Measurements from ENCODE around the gene ETV5.
"Not testable (repeated sequence)": the region's sequence is repeated elsewhere in the genome, so short reads cannot be mapped to it uniquely, and the experiment has no call there.

Gene ETV5

DNA sequence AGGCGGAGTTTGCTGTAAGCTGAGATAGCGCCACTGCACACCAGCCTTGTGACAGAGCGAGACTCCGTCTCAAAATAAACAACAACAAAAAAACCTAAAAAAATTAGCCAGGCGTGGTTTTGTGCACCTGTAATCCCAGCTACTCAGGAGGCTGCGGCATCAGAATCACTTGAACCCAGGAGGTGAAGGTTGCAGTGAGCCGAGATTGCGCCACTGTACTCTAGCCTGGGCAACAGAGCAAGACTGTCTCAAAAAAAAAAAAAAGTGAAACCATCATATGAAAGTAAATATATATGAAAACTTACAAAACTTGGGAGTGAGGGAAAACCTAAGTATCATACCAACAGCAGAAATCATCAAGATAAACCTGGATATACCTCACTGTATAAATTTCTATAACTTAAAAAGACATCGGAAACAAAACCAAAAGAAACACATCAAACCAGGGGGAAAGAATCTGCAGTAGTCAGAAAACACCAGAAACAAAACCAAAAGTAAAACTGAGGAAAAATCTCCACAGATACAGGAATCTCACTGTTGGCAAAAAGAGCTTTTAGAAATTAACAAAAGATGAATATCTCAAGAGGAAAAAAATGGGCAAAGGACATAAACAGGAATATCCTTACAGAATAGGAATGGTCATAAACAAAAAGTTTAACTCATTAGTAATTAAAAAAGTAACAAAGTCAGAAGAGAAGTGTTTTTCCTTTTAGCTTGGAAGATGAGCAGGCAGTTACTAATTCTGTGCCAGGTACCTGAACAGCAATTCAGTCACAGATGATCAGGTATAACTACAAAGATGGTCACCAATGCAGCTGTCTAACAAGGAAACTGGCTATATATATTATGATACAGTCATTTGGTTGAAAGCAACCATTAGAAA is 41.3 kb downstream of the ETV5 start:
- no peak for DNase-seq (ENCODE audit: low read depth in 2 of 2)

DNA sequence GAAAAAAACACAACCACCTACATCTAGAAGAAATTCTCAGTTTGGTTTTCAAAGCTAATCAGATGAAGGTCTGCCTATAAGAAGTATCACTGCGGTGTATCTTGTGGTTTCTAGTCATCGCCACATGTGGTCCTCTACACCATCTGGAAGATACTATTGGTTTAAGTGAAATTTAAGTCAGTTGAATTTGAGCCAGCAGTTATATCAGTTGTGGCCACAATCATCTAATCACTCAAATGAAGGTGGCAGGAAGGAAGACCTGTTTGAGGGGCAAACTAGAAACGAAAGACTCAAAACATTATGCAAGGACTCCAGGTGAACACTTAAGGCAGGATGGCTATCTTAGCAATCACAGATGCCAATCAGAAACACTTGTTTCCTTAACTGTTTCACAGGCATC is 48.7 kb downstream of the ETV5 start:
- peak in 1 of 2 donors; percentile 30 for DNase-seq (ENCODE audit: low read depth in 2 of 2)

GRCh38 chr3:186059192-186059591 is 49.7 kb downstream of the ETV5 start:
- DNase-seq (ENCODE audit: low read depth in 2 of 2), result no peak

DNA sequence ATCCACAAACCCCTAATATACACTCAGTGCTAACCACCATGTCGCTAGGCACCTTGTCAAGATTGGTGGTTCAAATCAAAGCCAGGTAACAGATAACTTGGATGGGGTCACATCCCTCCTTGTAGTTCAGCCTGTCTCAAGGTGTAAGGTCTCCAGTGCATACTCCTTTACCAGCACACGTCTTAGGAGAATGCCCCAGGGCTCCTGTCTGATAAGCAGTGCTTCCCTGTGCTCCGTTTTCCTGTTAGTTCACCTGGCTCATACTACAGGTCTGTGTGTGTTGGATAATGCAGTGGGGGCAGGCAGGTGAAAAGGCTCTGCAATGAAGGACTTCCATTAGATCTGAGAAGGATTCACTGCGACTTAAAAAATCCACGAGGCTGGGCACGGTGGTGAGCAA is 50.7 kb downstream of the ETV5 start:
- no peak for DNase-seq (ENCODE audit: low read depth in 2 of 2)

GRCh38 chr3:186057594-186057993 is 51.3 kb downstream of the ETV5 start:
- no peak for DNase-seq (ENCODE audit: low read depth in 2 of 2)

DNA sequence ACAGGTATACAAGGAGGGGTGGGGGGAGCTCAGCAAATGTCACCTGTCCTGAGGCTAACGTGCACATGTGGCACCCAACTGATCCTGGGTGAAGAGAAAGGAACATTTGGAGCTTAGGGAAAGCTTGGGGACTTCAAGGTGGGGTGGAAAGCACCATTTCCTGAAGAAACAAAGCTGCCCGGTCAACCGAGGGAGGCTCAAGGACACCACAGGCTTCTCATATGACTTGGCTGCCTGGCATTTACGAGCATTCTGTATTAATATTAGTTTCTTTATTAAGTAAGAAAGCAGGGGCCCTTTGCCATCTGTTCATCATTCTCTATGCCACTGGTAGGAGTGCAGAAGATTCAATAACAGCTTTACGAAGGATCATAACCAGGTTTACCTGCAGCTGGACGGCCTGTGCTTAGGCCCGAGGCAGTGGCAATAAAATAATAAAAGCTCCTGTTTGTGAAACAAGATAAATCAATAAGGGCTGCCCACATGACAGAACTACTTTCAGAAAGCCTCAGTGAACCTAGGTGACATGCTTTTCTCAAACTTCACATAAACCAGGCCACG is 54.0 kb downstream of the ETV5 start:
- no peak for DNase-seq (ENCODE audit: low read depth in 2 of 2)

DNA sequence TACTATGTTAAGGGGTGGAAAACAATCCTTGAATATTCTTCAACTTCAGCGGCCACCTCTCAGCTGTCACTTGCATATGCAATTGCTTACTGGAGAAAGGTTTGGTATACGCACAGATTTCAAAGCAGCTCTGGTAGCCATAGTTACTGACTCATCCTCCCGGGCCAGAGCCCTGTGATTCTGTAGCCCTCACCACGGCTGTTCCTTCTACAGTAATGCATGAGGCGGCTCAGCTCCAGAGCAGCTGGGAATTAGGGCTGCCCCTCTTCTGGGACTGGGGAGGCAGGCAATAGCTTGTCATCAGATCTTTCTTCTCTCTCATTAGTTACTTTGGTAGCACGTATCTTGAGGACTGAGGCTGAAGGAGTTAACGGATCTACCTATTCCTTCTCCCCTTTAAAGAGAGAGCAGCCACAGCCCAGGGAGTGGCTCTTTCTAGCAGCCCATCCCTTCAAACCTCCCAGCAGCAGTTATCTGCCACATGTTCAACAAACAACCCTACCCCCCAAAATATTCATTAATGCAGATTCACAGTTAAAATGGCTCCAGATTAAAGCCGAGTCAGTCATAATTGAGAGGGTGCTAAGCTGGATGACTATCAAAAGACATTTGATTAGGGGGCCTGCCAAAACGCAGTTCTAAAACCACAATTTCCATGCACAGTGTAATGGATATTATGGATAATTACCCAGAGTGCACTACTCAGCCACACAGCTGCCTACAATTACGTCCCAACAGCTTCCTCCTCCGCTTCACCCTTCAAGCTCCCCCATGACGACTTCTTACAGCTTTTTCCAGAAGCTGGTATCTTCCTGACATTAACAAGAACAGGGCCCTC is 54.7 kb downstream of the ETV5 start:
- no peak for DNase-seq (ENCODE audit: low read depth in 2 of 2)

DNA sequence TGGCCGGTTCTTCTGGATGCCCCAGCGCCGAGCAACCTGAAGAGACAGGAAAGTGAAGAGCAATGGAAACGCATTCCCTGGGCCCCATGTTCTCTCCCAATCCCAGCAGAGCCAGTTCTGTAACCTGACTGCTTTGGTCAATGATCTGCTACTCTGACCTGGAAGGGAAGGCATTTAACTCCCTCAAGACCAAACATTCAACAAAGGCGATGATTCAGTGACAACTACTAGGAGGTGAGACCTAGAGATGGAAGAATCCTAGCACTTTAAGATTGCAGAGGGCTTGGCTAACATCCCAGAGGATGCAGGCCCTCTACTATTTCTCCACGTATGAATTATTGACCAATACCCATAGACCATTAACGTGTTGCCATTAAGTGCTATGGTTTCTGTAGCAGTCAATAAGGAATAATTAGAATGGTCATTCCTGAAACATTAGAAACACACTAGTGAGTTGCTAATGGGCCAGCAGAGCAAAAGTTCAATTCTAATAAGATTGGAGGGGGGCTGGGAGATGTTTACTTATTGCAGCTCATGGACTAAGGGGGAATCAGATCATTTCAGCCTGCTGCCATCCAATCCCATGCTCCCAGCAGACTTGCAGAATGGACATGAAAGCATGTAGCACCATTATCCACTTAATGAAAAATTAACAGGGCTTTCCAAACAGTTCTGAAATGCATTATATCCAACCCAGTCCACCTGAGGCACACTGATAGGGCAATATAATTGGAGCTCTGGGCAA is 56.6 kb downstream of the ETV5 start:
- DNase-seq (ENCODE audit: low read depth in 2 of 2), result no peak

GRCh38 chr3:186049001-186049400 is 59.9 kb downstream of the ETV5 start:
- DNase-seq (ENCODE audit: low read depth in 2 of 2), result no peak

- no peak for DNase-seq (ENCODE audit: low read depth in 2 of 2)
Observed at GRCh38 chr3:186048119-186048518, 60.8 kb downstream of the ETV5 start.

DNA sequence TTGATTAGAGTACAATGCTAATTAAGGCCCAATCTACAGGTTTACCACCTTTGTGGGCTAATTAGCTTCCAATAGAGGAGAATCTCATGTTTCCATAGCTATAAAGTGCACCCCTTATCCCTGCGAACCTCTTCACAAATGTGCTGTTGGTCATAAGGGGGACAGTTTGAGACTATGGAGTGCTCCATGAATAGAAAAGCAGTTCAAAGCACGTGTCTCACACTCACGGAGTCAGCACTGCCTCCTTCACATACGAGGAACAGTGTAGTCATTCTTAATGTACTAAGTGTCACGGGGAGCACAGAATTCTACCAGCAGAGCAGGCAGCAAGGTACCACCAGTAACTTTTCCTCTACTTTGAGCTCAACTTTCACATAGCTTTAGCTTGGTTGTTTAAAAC is 62.1 kb downstream of the ETV5 start:
- DNase-seq (ENCODE audit: low read depth in 2 of 2), result no peak

DNA sequence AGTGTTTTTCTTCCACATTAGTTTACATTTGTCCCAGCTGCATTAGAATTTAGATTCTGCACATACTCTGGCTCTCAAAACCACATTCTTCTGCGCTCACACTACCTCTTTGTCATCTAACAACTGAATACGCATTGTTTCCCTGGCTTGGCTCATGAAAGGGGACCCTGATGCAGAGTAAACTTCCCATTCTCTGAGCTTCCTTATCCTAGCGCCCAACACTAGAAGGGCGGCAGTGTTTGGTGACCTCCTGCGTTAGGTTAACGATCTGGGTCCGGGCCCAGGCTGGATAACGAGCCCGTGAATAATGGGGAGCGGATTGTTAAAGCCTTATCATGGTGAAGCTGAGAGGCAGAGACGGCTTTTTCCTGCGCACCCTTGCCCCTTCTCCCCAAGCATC is 63.9 kb downstream of the ETV5 start:
- no peak for DNase-seq (ENCODE audit: low read depth in 2 of 2)

DNA sequence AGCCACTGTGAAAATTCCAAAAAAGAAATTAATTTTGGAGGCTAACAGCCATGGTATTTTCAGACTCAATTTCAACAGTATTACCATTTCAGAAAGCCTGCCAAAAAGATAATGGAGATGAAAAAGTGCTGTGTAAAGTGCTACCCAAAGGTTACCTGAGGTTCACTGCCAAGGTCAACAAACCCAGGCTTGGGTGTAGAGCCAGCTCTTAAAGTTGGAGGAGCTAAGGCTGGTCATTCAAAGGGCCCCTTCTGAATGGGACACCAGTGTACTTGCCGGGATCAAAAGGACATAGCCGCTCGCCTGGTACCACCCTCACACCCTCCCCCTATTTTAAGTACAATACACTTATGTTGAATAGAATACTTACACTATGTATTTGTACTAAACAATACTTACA is 64.5 kb downstream of the ETV5 start:
- no peak for DNase-seq (ENCODE audit: low read depth in 2 of 2)

- DNase-seq (ENCODE audit: low read depth in 2 of 2), result no peak
Observed at GRCh38 chr3:186042521-186043202, 66.2 kb downstream of the ETV5 start.

GRCh38 chr3:186042036-186042435 is 66.9 kb downstream of the ETV5 start:
- no peak for DNase-seq (ENCODE audit: low read depth in 2 of 2)

- no peak for DNase-seq (ENCODE audit: low read depth in 2 of 2)
Observed at GRCh38 chr3:186038360-186038759, 70.5 kb downstream of the ETV5 start.

DNA sequence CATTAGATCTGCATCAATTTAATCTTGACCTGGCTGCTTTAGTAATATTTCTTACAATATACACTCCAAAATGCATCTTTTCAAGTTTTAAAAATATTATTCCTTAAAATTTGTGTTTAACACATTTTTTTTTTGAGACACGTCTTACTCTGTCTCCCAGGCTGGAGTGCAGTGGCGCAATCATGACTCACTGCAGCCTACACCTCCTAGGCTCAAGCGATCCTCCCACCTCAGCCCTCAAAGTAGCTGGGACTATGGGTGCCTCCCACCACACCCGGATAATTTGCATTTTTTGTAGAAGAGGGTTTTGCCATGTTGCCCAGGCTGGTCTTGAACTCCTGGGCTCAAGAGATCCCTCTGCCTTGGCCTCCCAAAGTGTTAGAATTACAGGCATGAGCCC is 73.6 kb downstream of the ETV5 start:
- DNase-seq (ENCODE audit: low read depth in 2 of 2), result no peak

GRCh38 chr3:186032321-186032720 is 76.6 kb downstream of the ETV5 start:
- no peak for DNase-seq (ENCODE audit: low read depth in 2 of 2)

DNA sequence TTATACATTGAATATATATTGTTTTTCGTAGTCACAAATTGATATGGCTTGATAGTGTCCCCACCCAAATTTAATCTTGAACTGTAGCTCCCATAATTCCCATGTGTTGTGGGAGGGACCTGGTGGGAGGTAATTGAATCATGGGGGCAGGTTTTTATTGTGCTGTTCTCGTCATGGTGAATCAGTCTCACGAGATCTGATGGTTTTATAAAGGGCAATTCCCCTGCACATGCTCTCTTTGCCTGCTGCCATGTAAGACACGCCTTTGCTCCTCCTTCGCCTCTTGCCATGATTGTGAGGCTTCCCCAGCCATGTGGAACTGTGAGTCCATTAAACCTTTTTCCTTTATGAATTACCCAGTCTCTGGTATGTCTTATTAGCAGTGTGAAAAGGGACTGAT is 82.9 kb downstream of the ETV5 start:
- DNase-seq (ENCODE audit: low read depth in 2 of 2), result not testable (repeated sequence)

GRCh38 chr3:186025161-186025560 is 83.7 kb downstream of the ETV5 start:
- DNase-seq (ENCODE audit: low read depth in 2 of 2), result peak; percentile 38 to 46

- no peak for DNase-seq (ENCODE audit: low read depth in 2 of 2)
Observed at GRCh38 chr3:186024210-186024609, 84.7 kb downstream of the ETV5 start.

All from stimulated activated CD4-positive, alpha-beta T cell treated with anti-CD3 and anti-CD28 coated beads, Interleukin-4, amount 100 ng/mL, for 48 hours (primary cell).